Activated CD8-positive, alpha-beta memory T cell treated with anti-CD3 and anti-CD28 coated beads, Interleukin-2, amount 10 ng/mL, durations not matched to agents 7 days and 5 days (primary cell): ENCODE measurements around the gene JAKMIP1. TPM values are rescaled to one million over a fixed set of nuclear protein-coding genes. Genes with fewer than 3 reads are reported as not detected.

Experiments used
- ATAC-seq: fragments of 150-1000 bp; cut with Tn5 transposase; one replicate; pipeline ENCODE4 v1.10.0; 2021; ENCODE audit warnings: moderate library complexity
- CTCF ChIA-PET: fragments of 350-600 bp; sonication (Branson Sonifier 250); formaldehyde crosslinking; loops from one replicate; lab custom pipeline; 2021; ENCODE audit warnings: antibody characterized with exemption; lab: Charles Lee
- DNase-seq: peaks from one replicate; pipeline ENCODE4 v3.0.0-alpha.2; 2020
- H3K27ac Mint-ChIP-seq: one replicate; pipeline ENCODE4 v1.8.0; 2021; ENCODE audit warnings: mild to moderate bottlenecking, mixed read lengths
- H3K27me3 Mint-ChIP-seq: one replicate; pipeline ENCODE4 v1.8.0; 2021; ENCODE audit warnings: mixed read lengths
- H3K36me3 Mint-ChIP-seq: one replicate; pipeline ENCODE4 v1.8.0; 2021; ENCODE audit warnings: mild to moderate bottlenecking, mixed read lengths
- H3K4me1 Mint-ChIP-seq: one replicate; pipeline ENCODE4 v1.8.0; 2021; ENCODE audit warnings: mixed read lengths
- H3K4me3 Mint-ChIP-seq: one replicate; pipeline ENCODE4 v1.8.0; 2021; ENCODE audit warnings: mild to moderate bottlenecking, moderate library complexity, mixed read lengths
- H3K9me3 Mint-ChIP-seq: one replicate; pipeline ENCODE4 v1.8.0; 2022; ENCODE audit warnings: low read depth, mixed read lengths
- total RNA-seq, 2 experiments: library from RNA; stranded (reverse); gene quantifications; one replicate each; pipeline ENCODE4 v1.2.3, GENCODE V29; 2021

Gene JAKMIP1
- total RNA-seq, 2 experiments from 2014 or later = 41.7 to 57.8 TPM

- ATAC-seq (no peak), DNase-seq (no peak)
- no peaks in the 10 kb centered on the region for H3K4me1 Mint-ChIP-seq
- CTCF ChIA-PET = interaction anchor here (0.9 kb wide), 1 partner anchor 226 kb away, joined by 3 read pairs; no protein-coding TSS in a partner anchor
- H3K4me3 Mint-ChIP-seq = no peak overlapping the region
- no peak overlapping the region for H3K27ac Mint-ChIP-seq
- H3K27me3 Mint-ChIP-seq = no peaks in the 10 kb centered on the region
- H3K36me3 Mint-ChIP-seq = no peaks in the 10 kb centered on the region
- no peaks in the 10 kb centered on the region for H3K9me3 Mint-ChIP-seq
These were observed 175.9 kb downstream of the JAKMIP1 start for GRCh38 chr4:6024313-6024960.

DNA sequence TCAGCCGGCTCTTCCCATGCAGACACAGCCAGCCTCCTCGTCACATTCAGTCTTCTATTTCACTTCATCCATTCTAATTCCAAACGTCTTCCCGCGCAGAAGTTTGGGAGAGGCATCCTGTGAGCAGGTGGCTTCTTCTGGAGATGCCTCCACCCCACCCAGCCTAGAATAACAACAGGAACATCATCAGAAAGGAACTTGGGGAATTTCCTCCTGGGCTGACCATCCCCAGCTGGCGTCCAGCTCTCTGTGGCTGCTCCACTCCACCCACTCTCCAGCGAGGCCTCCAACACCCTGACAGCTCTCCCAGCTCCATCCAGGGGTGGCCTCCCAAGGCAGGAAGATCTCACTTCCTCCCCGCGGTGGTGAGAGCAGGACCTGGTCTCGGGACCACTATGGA, 176.6 kb downstream of the JAKMIP1 start:
- H3K9me3 Mint-ChIP-seq = no peaks in the 10 kb centered on the region
- H3K4me1 Mint-ChIP-seq = no peaks in the 10 kb centered on the region
- H3K27me3 Mint-ChIP-seq = no peaks in the 10 kb centered on the region
- H3K36me3 Mint-ChIP-seq = no peaks in the 10 kb centered on the region
- H3K4me3 Mint-ChIP-seq = no peak overlapping the region
- no peak for ATAC-seq
- H3K27ac Mint-ChIP-seq = no peak overlapping the region
- no peak for DNase-seq
- CTCF ChIA-PET = no interaction called here

DNA sequence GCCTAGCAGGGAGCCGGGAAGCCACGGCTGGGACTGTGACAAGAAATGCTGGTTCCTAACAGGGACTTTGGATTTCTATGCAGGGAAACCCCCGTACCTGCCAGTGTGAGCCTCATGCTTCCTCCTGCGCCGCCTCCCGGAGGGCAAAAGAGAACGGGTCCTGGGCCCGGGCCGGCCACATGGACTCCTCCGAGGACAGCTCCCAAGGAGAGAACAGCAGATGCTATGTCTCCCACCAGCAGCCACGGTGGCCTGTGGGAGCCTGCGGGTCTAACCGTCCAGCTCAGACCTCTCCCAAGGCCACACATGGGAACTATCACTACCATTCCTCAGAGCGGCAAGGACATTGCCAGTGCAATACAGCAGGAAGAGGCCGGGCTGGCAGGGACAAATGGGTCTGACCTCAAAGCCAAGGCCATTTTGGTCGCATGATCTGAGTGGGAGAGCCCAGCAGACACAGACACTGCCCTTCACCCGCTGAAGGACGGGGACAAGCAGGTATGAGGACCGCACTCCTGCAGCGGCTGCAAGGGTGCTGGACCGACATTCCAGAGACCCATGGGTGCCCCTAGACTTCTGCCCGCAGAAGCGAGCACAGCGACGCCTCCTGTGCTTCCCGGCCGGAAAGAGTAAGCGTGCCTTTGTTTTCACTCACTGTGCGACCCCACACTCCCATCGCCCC, 177.6 kb downstream of the JAKMIP1 start:
- Mint-ChIP-seq H3K36me3 (no peaks in the 10 kb centered on the region), H3K4me1 (no peaks in the 10 kb centered on the region), H3K9me3 (no peaks in the 10 kb centered on the region), H3K27me3 (no peaks in the 10 kb centered on the region), H3K4me3 (no peak overlapping the region), H3K27ac (no peak overlapping the region)
- ATAC-seq = no peak
- CTCF ChIA-PET = no interaction called here
- DNase-seq = no peak

GRCh38 chr4:6021831-6022606, 178.3 kb downstream of the JAKMIP1 start:
- no peak for DNase-seq
- Mint-ChIP-seq H3K27ac (no peak overlapping the region), H3K4me1 (no peaks in the 10 kb centered on the region), H3K27me3 (no peaks in the 10 kb centered on the region), H3K4me3 (no peak overlapping the region), H3K36me3 (no peaks in the 10 kb centered on the region), H3K9me3 (no peaks in the 10 kb centered on the region)
- ATAC-seq = no peak
- CTCF ChIA-PET = no interaction called here

GRCh38 chr4:6020613-6021012, 179.7 kb downstream of the JAKMIP1 start:
- Mint-ChIP-seq H3K4me3 (no peak overlapping the region), H3K27ac (no peak overlapping the region), H3K27me3 (no peaks in the 10 kb centered on the region), H3K36me3 (no peaks in the 10 kb centered on the region), H3K9me3 (no peaks in the 10 kb centered on the region), H3K4me1 (no peaks in the 10 kb centered on the region)
- no peak for DNase-seq
- CTCF ChIA-PET = interaction anchor here (0.9 to 1.6 kb wide), 6 partner anchors 9 to 26 kb away, joined by 3 to 6 read pairs (median 3); no protein-coding TSS in a partner anchor
- ATAC-seq = no peak

- Mint-ChIP-seq H3K27me3 (no peaks in the 10 kb centered on the region), H3K4me1 (no peaks in the 10 kb centered on the region), H3K4me3 (no peak overlapping the region), H3K27ac (no peak overlapping the region), H3K36me3 (no peaks in the 10 kb centered on the region), H3K9me3 (no peaks in the 10 kb centered on the region)
- CTCF ChIA-PET = interaction anchor here (0.9 to 1.6 kb wide), 8 partner anchors 8 to 25 kb away, joined by 3 to 6 read pairs (median 3); no protein-coding TSS in a partner anchor
- ATAC-seq = no peak
- DNase-seq = no peak
These were observed 180.8 kb downstream of the JAKMIP1 start for GRCh38 chr4:6019316-6020263.

DNA sequence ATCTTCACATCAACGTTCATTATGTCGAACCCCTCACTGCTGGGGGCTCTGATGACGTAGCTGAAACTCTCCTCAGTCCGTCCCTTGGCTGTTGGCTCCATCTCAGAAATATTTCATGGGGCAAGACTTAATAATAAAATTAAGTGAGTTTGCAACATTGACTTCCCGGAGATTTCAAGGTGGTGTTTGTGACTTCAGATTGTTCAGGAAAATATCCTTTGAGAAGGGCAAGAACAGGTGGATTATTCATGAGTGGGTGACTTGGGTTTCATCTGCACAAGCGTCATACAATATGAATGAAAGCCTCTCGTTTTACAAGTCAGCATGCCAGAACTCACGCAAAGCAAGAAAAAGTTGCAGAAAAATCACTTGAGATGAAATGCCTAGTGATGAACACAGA, 182.0 kb downstream of the JAKMIP1 start, which contains the start of gene C4orf50:
TSS of gene C4orf50 (minus strand) at position 101 of the 400 bp plus-strand sequence.
- no peak within 1 kb of the TSS for H3K4me3 Mint-ChIP-seq
- DNase-seq (no peak), ATAC-seq (no peak)
- H3K27me3 Mint-ChIP-seq = no peaks in the 10 kb centered on the region
- H3K9me3 Mint-ChIP-seq = no peaks in the 10 kb centered on the region
- CTCF ChIA-PET = interaction anchor here (0.8 to 1.6 kb wide), 4 partner anchors 9 to 20 kb away, joined by 3 to 4 read pairs (median 3); no protein-coding TSS in a partner anchor
- no peaks in the 10 kb centered on the region for H3K4me1 Mint-ChIP-seq
- no peak within 1 kb of the TSS for H3K27ac Mint-ChIP-seq
- no peaks in the 10 kb centered on the region for H3K36me3 Mint-ChIP-seq

DNA sequence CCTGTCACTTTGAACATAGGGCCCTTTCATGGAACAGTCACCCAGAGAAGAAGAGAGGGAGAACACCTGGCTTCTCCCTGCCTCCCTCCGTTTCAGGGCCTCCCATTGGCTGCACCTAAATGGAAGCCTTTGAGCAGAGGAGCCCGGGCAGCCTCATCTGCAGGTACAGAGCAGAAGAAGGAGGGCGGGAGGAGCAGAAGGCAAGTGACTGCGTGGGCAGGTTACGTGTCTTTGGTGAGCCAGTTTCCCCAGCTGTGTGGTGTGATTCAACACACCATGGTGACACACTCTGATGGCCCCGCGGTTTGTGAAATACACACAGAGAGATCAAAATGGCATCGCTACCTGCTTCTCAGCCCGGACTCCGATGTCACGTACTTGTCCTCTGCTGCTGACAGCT, 182.5 kb downstream of the JAKMIP1 start:
- ATAC-seq (no peak), DNase-seq (no peak)
- no peaks in the 10 kb centered on the region for H3K36me3 Mint-ChIP-seq
- no peaks in the 10 kb centered on the region for H3K27me3 Mint-ChIP-seq
- no peak overlapping the region for H3K4me3 Mint-ChIP-seq
- H3K27ac Mint-ChIP-seq = no peak overlapping the region
- H3K4me1 Mint-ChIP-seq = no peaks in the 10 kb centered on the region
- CTCF ChIA-PET = interaction anchor here (1.4 to 1.6 kb wide), 2 partner anchors 13 to 19 kb away, joined by 3 to 4 read pairs; no protein-coding TSS in a partner anchor
- no peaks in the 10 kb centered on the region for H3K9me3 Mint-ChIP-seq

- Mint-ChIP-seq H3K4me1 (no peaks in the 10 kb centered on the region), H3K9me3 (no peaks in the 10 kb centered on the region), H3K27me3 (no peaks in the 10 kb centered on the region), H3K4me3 (no peak overlapping the region), H3K27ac (no peak overlapping the region), H3K36me3 (no peaks in the 10 kb centered on the region)
- ATAC-seq = no peak
- no peak for DNase-seq
- CTCF ChIA-PET = no interaction called here
These were observed 183.3 kb downstream of the JAKMIP1 start for GRCh38 chr4:6017030-6017429.

GRCh38 chr4:6013564-6013963, 186.8 kb downstream of the JAKMIP1 start:
- no peak for DNase-seq
- CTCF ChIA-PET = interaction anchor here (2.8 to 3.3 kb wide), 2 partner anchors 15 kb away, joined by 12 to 15 read pairs; no protein-coding TSS in a partner anchor

GRCh38 chr4:6012200-6012599, 188.1 kb downstream of the JAKMIP1 start:
- H3K4me1 Mint-ChIP-seq = peaks cover 5% of the 10 kb centered on the region
- no peaks in the 10 kb centered on the region for H3K36me3 Mint-ChIP-seq
- H3K27ac Mint-ChIP-seq = no peak overlapping the region
- no peak overlapping the region for H3K4me3 Mint-ChIP-seq
- no peaks in the 10 kb centered on the region for H3K9me3 Mint-ChIP-seq
- peaks cover 30% of the 10 kb centered on the region for H3K27me3 Mint-ChIP-seq
- DNase-seq = no peak
- CTCF ChIA-PET = interaction anchor here (0.9 to 3.3 kb wide), 3 partner anchors 14 to 319 kb away, joined by 3 to 15 read pairs (median 4); no protein-coding TSS in a partner anchor
- no peak for ATAC-seq

More at GRCh38 chr4:6013564-6013963, 186.8 kb downstream of the JAKMIP1 start:
- H3K27ac Mint-ChIP-seq = no peak overlapping the region
- no peak for ATAC-seq
- H3K9me3 Mint-ChIP-seq = no peaks in the 10 kb centered on the region
- H3K27me3 Mint-ChIP-seq = peaks cover 25% of the 10 kb centered on the region
- no peak overlapping the region for H3K4me3 Mint-ChIP-seq
- peaks cover 5% of the 10 kb centered on the region for H3K4me1 Mint-ChIP-seq
- no peaks in the 10 kb centered on the region for H3K36me3 Mint-ChIP-seq

DNA sequence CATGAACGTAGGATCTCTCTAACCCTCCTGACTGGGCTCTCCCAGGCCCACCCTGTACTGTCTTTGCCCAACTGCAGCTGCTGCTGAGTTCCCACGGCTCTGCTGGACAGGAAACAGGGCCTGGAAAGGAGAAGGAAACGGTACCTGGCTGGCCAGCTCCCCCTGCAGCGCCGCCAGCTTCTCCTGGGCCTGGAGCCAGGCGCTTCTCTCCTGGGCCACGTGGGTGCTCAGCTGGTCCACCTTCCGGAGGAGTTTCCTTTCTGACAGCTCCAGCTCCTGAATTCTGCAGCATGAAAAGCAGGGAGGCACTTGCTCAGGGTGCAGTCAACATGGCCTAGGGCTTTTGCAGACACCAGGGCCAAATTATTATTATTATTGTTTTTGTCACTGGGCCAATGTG, 188.7 kb downstream of the JAKMIP1 start:
- H3K36me3 Mint-ChIP-seq = no peaks in the 10 kb centered on the region
- CTCF ChIA-PET = interaction anchor here (0.9 to 3.3 kb wide), 4 partner anchors 9 to 319 kb away, joined by 3 to 15 read pairs (median 4); no protein-coding TSS in a partner anchor
- peaks cover 5% of the 10 kb centered on the region for H3K4me1 Mint-ChIP-seq
- H3K27ac Mint-ChIP-seq = no peak overlapping the region
- no peak for ATAC-seq
- no peak overlapping the region for H3K4me3 Mint-ChIP-seq
- H3K27me3 Mint-ChIP-seq = peaks cover 33% of the 10 kb centered on the region
- no peak for DNase-seq
- no peaks in the 10 kb centered on the region for H3K9me3 Mint-ChIP-seq
